ENCODE measurements around the gene RAB3GAP1.

Gene RAB3GAP1

DNA sequence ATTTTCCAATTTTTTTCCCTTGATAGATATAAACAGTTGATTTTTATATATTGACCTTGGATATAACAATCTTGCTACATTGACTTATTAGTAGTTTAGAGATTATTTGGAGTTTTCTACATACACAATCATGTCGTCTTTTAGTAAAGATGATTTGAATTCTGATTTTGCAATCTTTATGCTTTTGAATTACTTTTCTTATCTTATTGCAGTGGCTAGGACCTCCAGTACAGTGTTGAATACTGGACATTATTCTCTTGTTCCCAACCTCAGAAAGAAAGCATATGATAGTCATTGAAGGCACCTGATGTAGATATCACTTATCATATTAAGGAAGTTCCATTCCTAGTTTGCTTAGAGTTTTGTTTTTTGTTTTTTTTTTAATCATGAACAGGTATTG is 90.2 kb downstream of the RAB3GAP1 start:
- in situ Hi-C loops (cut with HindIII; ENCODE audit: low sequenced_read_pairs) = no loop called here
- TF ChIP-seq, protein P1, sequence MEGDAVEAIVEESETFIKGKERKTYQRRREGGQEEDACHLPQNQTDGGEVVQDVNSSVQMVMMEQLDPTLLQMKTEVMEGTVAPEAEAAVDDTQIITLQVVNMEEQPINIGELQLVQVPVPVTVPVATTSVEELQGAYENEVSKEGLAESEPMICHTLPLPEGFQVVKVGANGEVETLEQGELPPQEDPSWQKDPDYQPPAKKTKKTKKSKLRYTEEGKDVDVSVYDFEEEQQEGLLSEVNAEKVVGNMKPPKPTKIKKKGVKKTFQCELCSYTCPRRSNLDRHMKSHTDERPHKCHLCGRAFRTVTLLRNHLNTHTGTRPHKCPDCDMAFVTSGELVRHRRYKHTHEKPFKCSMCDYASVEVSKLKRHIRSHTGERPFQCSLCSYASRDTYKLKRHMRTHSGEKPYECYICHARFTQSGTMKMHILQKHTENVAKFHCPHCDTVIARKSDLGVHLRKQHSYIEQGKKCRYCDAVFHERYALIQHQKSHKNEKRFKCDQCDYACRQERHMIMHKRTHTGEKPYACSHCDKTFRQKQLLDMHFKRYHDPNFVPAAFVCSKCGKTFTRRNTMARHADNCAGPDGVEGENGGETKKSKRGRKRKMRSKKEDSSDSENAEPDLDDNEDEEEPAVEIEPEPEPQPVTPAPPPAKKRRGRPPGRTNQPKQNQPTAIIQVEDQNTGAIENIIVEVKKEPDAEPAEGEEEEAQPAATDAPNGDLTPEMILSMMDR (IDR thresholded peaks at IDR 0.05; ENCODE audit: low read depth, low read length, missing control alignments) = no peak
- no peak for DNase-seq (ENCODE audit: low read depth)
- no peak overlapping the region for H3K4me3 ChIP-seq (ENCODE audit: low read depth, low read length)

- no peak for DNase-seq (ENCODE audit: low read depth)
- TF ChIP-seq, protein P1 (IDR thresholded peaks at IDR 0.05; ENCODE audit: low read depth, low read length, missing control alignments) = no peak
- in situ Hi-C loops (cut with HindIII; ENCODE audit: low sequenced_read_pairs) = no loop called here
These were observed 92.3 kb downstream of the RAB3GAP1 start for GRCh38 chr2:135144343-135144742.

GRCh38 chr2:135149251-135149650 is 97.2 kb downstream of the RAB3GAP1 start:
- TF ChIP-seq, protein P1 (IDR thresholded peaks at IDR 0.05; ENCODE audit: low read depth, low read length, missing control alignments) = no peak
- H3K4me3 ChIP-seq (ENCODE audit: low read depth, low read length) = no peak overlapping the region
- DNase-seq (ENCODE audit: low read depth) = no peak
- in situ Hi-C loops (cut with HindIII; ENCODE audit: low sequenced_read_pairs) = no loop called here

More at GRCh38 chr2:135144343-135144742, 92.3 kb downstream of the RAB3GAP1 start:
- H3K4me3 ChIP-seq (ENCODE audit: low read depth, low read length) = no peak overlapping the region

- in situ Hi-C loops (cut with HindIII; ENCODE audit: low sequenced_read_pairs) = no loop called here
- no peak overlapping the region for H3K4me3 ChIP-seq (ENCODE audit: low read depth, low read length)
- no peak for DNase-seq (ENCODE audit: low read depth)
- TF ChIP-seq, protein P1 (IDR thresholded peaks at IDR 0.05; ENCODE audit: low read depth, low read length, missing control alignments) = no peak
These were observed 98.6 kb downstream of the RAB3GAP1 start for GRCh38 chr2:135150725-135151124.

GRCh38 chr2:135151615-135152014 is 99.5 kb downstream of the RAB3GAP1 start:
- TF ChIP-seq, protein P1 (IDR thresholded peaks at IDR 0.05; ENCODE audit: low read depth, low read length, missing control alignments) = no peak
- no peak overlapping the region for H3K4me3 ChIP-seq (ENCODE audit: low read depth, low read length)
- DNase-seq (ENCODE audit: low read depth) = no peak
- in situ Hi-C loops (cut with HindIII; ENCODE audit: low sequenced_read_pairs) = no loop called here

DNA sequence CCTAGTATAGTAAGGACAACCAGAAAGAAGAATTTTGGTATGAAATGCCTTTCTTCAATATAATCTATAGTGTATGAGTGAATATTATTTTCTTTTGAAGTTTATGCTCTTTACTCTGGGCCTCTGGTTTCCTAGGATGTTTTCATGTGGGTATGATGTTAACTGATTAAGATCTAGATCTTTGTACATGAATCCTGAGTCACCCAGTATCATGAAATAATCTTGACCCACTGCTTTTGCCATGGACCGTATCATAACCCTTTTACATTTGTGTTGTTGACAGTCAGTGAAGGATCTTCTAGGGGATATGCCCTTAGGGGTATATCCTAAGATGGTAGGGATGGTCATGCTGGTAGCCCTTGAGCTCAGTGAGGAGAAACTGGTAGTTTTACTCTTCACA is 100.3 kb downstream of the RAB3GAP1 start:
- no peak for DNase-seq (ENCODE audit: low read depth)
- in situ Hi-C loops (cut with HindIII; ENCODE audit: low sequenced_read_pairs) = no loop called here
- H3K4me3 ChIP-seq (ENCODE audit: low read depth, low read length) = no peak overlapping the region
- TF ChIP-seq, protein P1 (IDR thresholded peaks at IDR 0.05; ENCODE audit: low read depth, low read length, missing control alignments) = no peak

- in situ Hi-C loops (cut with HindIII; ENCODE audit: low sequenced_read_pairs) = no loop called here
- no peak overlapping the region for H3K4me3 ChIP-seq (ENCODE audit: low read depth, low read length)
- TF ChIP-seq, protein P1 (IDR thresholded peaks at IDR 0.05; ENCODE audit: low read depth, low read length, missing control alignments) = no peak
- DNase-seq (ENCODE audit: low read depth) = no peak
These were observed 102.9 kb downstream of the RAB3GAP1 start for GRCh38 chr2:135154962-135155361.
